ENCODE measurements around the gene RPS15A. TPM values are rescaled to one million over a fixed set of nuclear protein-coding genes. Genes with fewer than 3 reads are reported as not detected.

Gene RPS15A
- total RNA-seq, 1 donor from 2014 or later: 1,036 TPM

DNA sequence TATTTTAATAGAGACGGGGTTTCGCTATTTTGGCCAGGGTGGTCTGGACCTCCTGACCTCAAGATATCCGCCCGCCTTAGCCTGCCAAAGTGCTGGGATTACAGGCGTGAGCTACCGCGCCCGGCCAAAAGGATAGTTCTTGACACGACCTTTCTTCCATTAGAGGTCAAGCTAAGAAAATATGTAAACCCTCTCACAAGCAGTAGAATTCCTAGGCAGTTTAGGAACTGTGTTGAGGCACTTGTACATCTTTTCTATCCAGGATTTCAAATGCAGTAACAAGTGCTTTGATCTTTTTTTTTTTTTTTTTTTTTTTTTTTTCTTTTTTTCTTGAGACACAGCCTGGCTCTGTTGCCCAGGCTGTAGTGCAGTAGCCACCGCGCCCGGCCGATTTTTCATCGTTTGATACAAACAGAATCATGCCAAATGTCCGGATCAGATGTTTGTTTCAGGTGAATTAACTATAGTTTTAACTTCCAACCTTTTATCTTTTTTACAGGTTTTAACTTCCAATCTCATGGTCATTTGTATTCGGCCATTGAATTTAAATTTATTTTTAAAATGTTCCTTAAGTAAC lies 12.7 kb upstream of the RPS15A start:
- Histone ChIP-seq H3K9me3 (ENCODE audit: insufficient read depth, low read depth, low read length) (no peaks in the 10 kb centered on the region), H2AFZ (ENCODE audit: low read depth, low read length) (no peak overlapping the region), H3K27ac (ENCODE audit: low read depth, low read length) (no peak overlapping the region), H3K79me2 (ENCODE audit: insufficient read depth, low read length) (peaks cover 40% of the 10 kb centered on the region), H4K20me1 (ENCODE audit: insufficient read depth, low read length) (peaks cover 33% of the 10 kb centered on the region), H3K4me1 (ENCODE audit: insufficient read depth, low read length) (peaks cover 23% of the 10 kb centered on the region), H3K27me3 (ENCODE audit: insufficient read depth, low read length) (no peaks in the 10 kb centered on the region), H3K4me3 (ENCODE audit: insufficient read depth, low read depth, low read length) (no peak overlapping the region), H3K9ac (ENCODE audit: low read length) (no peak overlapping the region), H3K4me2 (ENCODE audit: low read length) (no peak overlapping the region), H3K36me3 (ENCODE audit: insufficient read depth, low read length) (peaks cover 3% of the 10 kb centered on the region)
- peaks cover 36% of the 10 kb centered on the region for H3K4me1 Mint-ChIP-seq (ENCODE audit: low read depth, unreplicated experiment)
- H3K27me3 Mint-ChIP-seq (ENCODE audit: low read depth, unreplicated experiment): peaks cover 1% of the 10 kb centered on the region
- no peaks in the 10 kb centered on the region for H3K9me3 Mint-ChIP-seq (ENCODE audit: unreplicated experiment)
- H3K4me3 Mint-ChIP-seq (ENCODE audit: unreplicated experiment): peak overlapping the region; percentile 97
- DNase-seq (ENCODE audit: low read depth) (no peak), FAIRE-seq (no peak)
- TF ChIP-seq, protein P1, sequence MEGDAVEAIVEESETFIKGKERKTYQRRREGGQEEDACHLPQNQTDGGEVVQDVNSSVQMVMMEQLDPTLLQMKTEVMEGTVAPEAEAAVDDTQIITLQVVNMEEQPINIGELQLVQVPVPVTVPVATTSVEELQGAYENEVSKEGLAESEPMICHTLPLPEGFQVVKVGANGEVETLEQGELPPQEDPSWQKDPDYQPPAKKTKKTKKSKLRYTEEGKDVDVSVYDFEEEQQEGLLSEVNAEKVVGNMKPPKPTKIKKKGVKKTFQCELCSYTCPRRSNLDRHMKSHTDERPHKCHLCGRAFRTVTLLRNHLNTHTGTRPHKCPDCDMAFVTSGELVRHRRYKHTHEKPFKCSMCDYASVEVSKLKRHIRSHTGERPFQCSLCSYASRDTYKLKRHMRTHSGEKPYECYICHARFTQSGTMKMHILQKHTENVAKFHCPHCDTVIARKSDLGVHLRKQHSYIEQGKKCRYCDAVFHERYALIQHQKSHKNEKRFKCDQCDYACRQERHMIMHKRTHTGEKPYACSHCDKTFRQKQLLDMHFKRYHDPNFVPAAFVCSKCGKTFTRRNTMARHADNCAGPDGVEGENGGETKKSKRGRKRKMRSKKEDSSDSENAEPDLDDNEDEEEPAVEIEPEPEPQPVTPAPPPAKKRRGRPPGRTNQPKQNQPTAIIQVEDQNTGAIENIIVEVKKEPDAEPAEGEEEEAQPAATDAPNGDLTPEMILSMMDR (IDR thresholded peaks at IDR 0.05; ENCODE audit: insufficient read depth, low read depth, low read length): no peak
- no peak for TF ChIP-seq EZH2 (IDR thresholded peaks at IDR 0.05; ENCODE audit: insufficient read depth, low read length)
- H3K36me3 Mint-ChIP-seq (ENCODE audit: low read depth, unreplicated experiment): no peaks in the 10 kb centered on the region
- H3K27ac Mint-ChIP-seq (ENCODE audit: unreplicated experiment): peak overlapping the region; percentile 41

DNA sequence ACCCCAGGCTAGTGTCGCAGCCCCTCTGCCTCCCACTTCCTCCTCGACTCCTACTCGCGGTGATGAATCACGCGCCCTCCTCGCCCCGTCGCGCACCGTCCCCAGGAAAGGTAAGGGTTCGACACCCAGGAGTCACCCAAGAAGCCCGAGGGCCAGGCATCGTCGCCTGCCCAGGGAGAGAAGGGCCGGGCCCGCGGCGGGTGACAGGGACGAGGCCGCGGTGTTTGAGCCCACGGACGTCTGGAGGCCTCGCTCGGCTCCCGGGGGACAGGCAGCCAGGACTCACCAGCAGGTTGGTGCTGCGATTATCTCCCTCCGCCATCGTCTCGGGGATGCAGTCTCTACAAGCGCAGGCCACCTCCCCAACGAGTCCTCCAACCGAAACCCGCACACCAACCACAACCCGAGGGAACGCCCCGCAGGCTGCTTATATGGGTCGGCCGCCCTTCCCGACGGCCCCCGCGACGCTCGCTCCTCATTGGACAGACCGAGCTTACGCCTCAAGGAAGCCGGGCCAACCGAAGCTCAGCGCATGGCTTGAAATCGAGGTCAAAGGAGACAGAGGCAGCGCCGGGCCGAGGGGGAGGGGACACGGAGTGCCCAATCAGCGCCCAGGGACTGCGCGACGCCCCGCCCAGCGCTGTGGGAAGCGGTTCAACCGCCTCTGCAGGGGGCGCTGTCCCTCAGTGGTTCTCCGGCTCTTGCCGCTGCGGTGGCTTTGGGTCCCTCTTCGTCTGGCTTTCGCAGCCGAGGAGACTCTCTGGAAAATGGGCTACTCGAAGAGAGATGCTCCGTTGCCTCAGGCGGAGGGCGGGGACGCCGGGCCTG lies 11.2 kb upstream of the RPS15A start, which contains the start of gene ARL6IP1:
Gene ARL6IP1 (minus strand): TSS at position 405 of the 828 bp plus-strand sequence. CDS start 83 bp downstream, at position 322.
- Mint-ChIP-seq H3K27me3 (ENCODE audit: low read depth, unreplicated experiment) (peaks cover 1% of the 10 kb centered on the region), H3K4me3 (ENCODE audit: unreplicated experiment) (peak within 1 kb of the TSS; percentile 97), H3K27ac (ENCODE audit: unreplicated experiment) (peak within 1 kb of the TSS; percentile 95), H3K36me3 (ENCODE audit: low read depth, unreplicated experiment) (peaks cover 2% of the 10 kb centered on the region), H3K4me1 (ENCODE audit: low read depth, unreplicated experiment) (peaks cover 34% of the 10 kb centered on the region), H3K9me3 (ENCODE audit: unreplicated experiment) (no peaks in the 10 kb centered on the region)
- Histone ChIP-seq H3K9ac (ENCODE audit: low read length) (peak within 1 kb of the TSS; percentile 89), H3K79me2 (ENCODE audit: insufficient read depth, low read length) (peaks cover 50% of the 10 kb centered on the region), H3K9me3 (ENCODE audit: insufficient read depth, low read depth, low read length) (no peaks in the 10 kb centered on the region), H2AFZ (ENCODE audit: low read depth, low read length) (peak within 1 kb of the TSS; percentile 61), H3K36me3 (ENCODE audit: insufficient read depth, low read length) (peaks cover 3% of the 10 kb centered on the region), H3K27ac (ENCODE audit: low read depth, low read length) (peak within 1 kb of the TSS; percentile 85), H3K4me1 (ENCODE audit: insufficient read depth, low read length) (peaks cover 23% of the 10 kb centered on the region), H3K4me3 (ENCODE audit: insufficient read depth, low read depth, low read length) (peak within 1 kb of the TSS; percentile 80), H3K4me2 (ENCODE audit: low read length) (peak within 1 kb of the TSS; percentile 89), H3K27me3 (ENCODE audit: insufficient read depth, low read length) (no peaks in the 10 kb centered on the region), H4K20me1 (ENCODE audit: insufficient read depth, low read length) (peaks cover 42% of the 10 kb centered on the region)
- peak; percentile 97 for DNase-seq (ENCODE audit: low read depth)
- no peak for FAIRE-seq
- TF ChIP-seq EZH2 (IDR thresholded peaks at IDR 0.05; ENCODE audit: insufficient read depth, low read length): no peak
- TF ChIP-seq, protein P1 (IDR thresholded peaks at IDR 0.05; ENCODE audit: insufficient read depth, low read depth, low read length): peak; percentile 63

Data from astrocyte (in vitro differentiated cells and primary cell).